ENCODE results near the gene MAP3K6. TPM values are rescaled to one million over a fixed set of nuclear protein-coding genes. Genes with fewer than 3 reads are reported as not detected.

The MAP3K6 gene
- total and polyA plus RNA-seq, 2 of the 4 experiments (the other 2 are of a cell fraction) = 4.8 to 15.9 TPM

DNA sequence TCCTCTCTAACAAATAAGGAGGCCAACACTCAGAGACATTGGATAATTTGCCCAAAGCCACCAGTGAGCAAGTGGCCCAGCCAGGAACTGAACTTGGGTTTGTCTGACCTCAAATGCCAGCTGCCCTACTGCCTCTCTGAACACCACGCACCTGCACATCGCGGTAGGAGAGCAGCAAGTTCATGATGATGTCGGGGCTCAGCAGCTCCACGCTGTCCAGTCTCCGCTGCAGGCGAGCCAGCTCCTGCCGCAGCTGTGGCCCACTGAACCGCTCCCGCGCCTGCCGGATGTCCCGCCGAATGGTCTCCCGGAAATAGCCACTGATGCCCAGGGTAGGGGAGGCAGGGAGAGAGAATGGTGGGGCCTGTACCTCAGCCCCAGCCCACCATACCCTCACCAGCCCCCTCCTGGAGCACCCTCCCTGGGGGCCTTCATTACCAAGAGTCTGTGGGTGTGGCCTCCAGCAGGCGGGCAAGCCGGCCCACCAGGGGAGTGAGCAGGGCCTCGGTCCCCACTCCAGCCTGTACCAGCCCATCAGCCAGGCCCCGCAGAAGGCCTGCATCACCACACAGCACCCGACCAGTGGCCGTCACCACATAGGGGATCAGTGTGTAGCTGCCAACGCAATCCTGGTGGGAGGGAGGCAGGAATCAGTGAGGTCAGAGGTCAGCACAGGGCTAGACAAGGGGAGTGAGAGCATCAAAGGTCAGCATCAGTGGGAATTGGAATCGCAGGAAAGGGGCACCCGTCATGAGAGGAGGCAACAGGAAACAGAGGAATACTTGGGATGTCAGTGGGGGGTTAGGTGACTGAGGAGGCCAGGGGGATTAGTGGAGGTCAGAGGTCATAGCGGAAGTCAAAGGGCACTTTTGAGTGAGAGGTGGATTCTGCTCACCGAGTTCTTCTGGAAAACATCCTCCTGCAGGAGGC lies 2.7 kb downstream of the MAP3K6 start:
- DNase-seq (no peak), ATAC-seq (ENCODE audit: low read depth) (no peak)
- H3K27me3 ChIP-seq (ENCODE audit: control insufficient read depth, insufficient read depth, low read length) = no peaks in the 10 kb centered on the region
- H4K91ac ChIP-seq (ENCODE audit: insufficient read depth, low read depth, low read length) = peak overlapping the region; percentile 5; the same call in 1 of the 2 replicates
- H4K20me1 ChIP-seq (ENCODE audit: insufficient read depth, low read length) = peaks cover 2% of the 10 kb centered on the region; the same call in 1 of the 2 replicates
- peaks cover 18% of the 10 kb centered on the region for H3K9me1 ChIP-seq (ENCODE audit: insufficient read depth, low read length)
- peaks cover 11% of the 10 kb centered on the region for H3K4me1 ChIP-seq (ENCODE audit: control insufficient read depth, insufficient read depth, low read length)
- H2BK120ac ChIP-seq (ENCODE audit: low read depth, low read length) = no peak overlapping the region
- dilution Hi-C loops (cut with HindIII; ENCODE audit: low sequenced_read_pairs, unreplicated experiment) = no loop called here
- no TSS peak for BruUV-seq (replicated peaks)
- no peak overlapping the region for H2BK5ac ChIP-seq (ENCODE audit: low read depth, low read length, poor library complexity, severe bottlenecking)
- no peak overlapping the region for H3K4me3 ChIP-seq (ENCODE audit: insufficient read depth, low read depth, low read length)
- no peaks in the 10 kb centered on the region for H3K9me3 ChIP-seq (ENCODE audit: control insufficient read depth, insufficient read depth, low read length)
- peak overlapping the region; percentile 93 for H2AK9ac ChIP-seq (replicated peaks; ENCODE audit: low read depth, low read length, poor library complexity)
- H3K36me3 ChIP-seq (ENCODE audit: control insufficient read depth, insufficient read depth, low read length) = peaks cover 34% of the 10 kb centered on the region
- ChIA-PET CTCF (no interaction called here), POLR2A (ENCODE audit: unreplicated experiment) (no interaction called here)
- no peak overlapping the region for H3K9ac ChIP-seq (ENCODE audit: low read depth, low read length)
- no peak overlapping the region for H3K23ac ChIP-seq (ENCODE audit: low read depth, low read length)
- H2AK5ac ChIP-seq (ENCODE audit: low read depth, low read length) = peak overlapping the region; percentile 33; the same call in 1 of the 2 replicates
- 97% methylated on average over 6 of the region's 26 CpGs; no CpG with 5 or more reads in 1 of the 2 experiments for WGBS, 2 experiments (ENCODE audit: extremely low coverage in 2 of 2, insufficient read length in 1 of 2)
- no peak overlapping the region for H2BK20ac ChIP-seq (ENCODE audit: low read depth, low read length)
- no peak overlapping the region; the same call in 1 of the 2 replicates for H3K4ac ChIP-seq (ENCODE audit: low read depth, low read length)
- TF ChIP-seq POLR2A (IDR thresholded peaks at IDR 0.05; ENCODE audit: low read depth, low read length) (no peak), BHLHE40 (IDR thresholded peaks at IDR 0.05; ENCODE audit: low read depth, low read length) (no peak), NFE2L2 (IDR thresholded peaks at IDR 0.05; ENCODE audit: low read depth, low read length) (no peak), RAD21 (IDR thresholded peaks at IDR 0.05; ENCODE audit: low read length) (no peak), CTCF (conservative IDR thresholded peaks at IDR 0.05; ENCODE audit: low read depth, low read length) (no peak), CHD1 (IDR thresholded peaks at IDR 0.05; ENCODE audit: low read depth, low read length) (no peak), MAFK (IDR thresholded peaks at IDR 0.05; ENCODE audit: low read depth, low read length) (no peak)
- TF ChIP-seq, protein P1, sequence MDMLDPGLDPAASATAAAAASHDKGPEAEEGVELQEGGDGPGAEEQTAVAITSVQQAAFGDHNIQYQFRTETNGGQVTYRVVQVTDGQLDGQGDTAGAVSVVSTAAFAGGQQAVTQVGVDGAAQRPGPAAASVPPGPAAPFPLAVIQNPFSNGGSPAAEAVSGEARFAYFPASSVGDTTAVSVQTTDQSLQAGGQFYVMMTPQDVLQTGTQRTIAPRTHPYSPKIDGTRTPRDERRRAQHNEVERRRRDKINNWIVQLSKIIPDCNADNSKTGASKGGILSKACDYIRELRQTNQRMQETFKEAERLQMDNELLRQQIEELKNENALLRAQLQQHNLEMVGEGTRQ (IDR thresholded peaks at IDR 0.05; ENCODE audit: low read depth, low read length) = no peak
- in situ Hi-C loops (cut with MboI; ENCODE audit: low sequenced_read_pairs) = no loop called here
- intact Hi-C loops (cut with micrococcal nuclease) = no loop called here
- H3K18ac ChIP-seq (ENCODE audit: low read depth, low read length) = no peak overlapping the region
- H4K8ac ChIP-seq (ENCODE audit: low read depth in 2 of 2, low read length in 2 of 2) = no peak overlapping the region; a peak in 2 of 4 replicates
- no peak overlapping the region for H2AFZ ChIP-seq (replicated peaks; ENCODE audit: low read length, poor library complexity)
- H3K56ac ChIP-seq (ENCODE audit: extremely low read depth, insufficient read depth, low read length) = no peak overlapping the region
- H3K27ac ChIP-seq (ENCODE audit: insufficient read depth, low read length) = no peak overlapping the region
- H3K4me2 ChIP-seq (ENCODE audit: low read depth, low read length) = no peak overlapping the region
- H3K79me1 ChIP-seq (ENCODE audit: low read depth in 1 of 2, low read length in 2 of 2) = peaks cover 6 to 24% of the 10 kb centered on the region in 2 experiments; a peak in 3 of 4 replicates
- H4K5ac ChIP-seq (ENCODE audit: low read depth, low read length) = no peak overlapping the region
- no peak overlapping the region for H2BK15ac ChIP-seq (ENCODE audit: low read depth, low read length)
- H3K14ac ChIP-seq (replicated peaks; ENCODE audit: low read depth, low read length) = no peak overlapping the region
